BJ (cell line): ENCODE data around the gene TBC1D30. TPM values are rescaled to one million over a fixed set of nuclear protein-coding genes. Genes with fewer than 3 reads are reported as not detected.
"Not testable (repeated sequence)": the region's sequence is repeated elsewhere in the genome, so short reads cannot be mapped to it uniquely, and the experiment has no call there.

Source experiments
- CTCF ChIA-PET: fragments of 350-600 bp; formaldehyde crosslinking; extraction: SDS; loops from one replicate; lab custom pipeline; 2021; ENCODE audit warnings: antibody characterized with exemption, inconsistent platforms; lab: Yijun Ruan, JAX
- POLR2A ChIA-PET: fragments of 300-600 bp; sonication (Branson Sonifier 250); formaldehyde crosslinking; extraction: SDS; loops from one replicate; lab custom pipeline; 2021; ENCODE audit warnings: antibody characterized with exemption; lab: Charles Lee
- DNase-seq: peaks from one replicate; pipeline ENCODE4 v3.0.0-alpha.2; 2011; ENCODE audit warnings: low read depth
- H3K27me3 ChIP-seq: 2 replicates; pipeline ENCODE4 v1.6.0; 2011; ENCODE audit warnings: low read length; ENCODE audit not compliant: control insufficient read depth, insufficient read depth
- H3K36me3 ChIP-seq: 2 replicates; pipeline ENCODE4 v1.5.1; 2011; ENCODE audit warnings: low read length; ENCODE audit not compliant: control insufficient read depth, insufficient read depth
- H3K4me3 ChIP-seq: 2 replicates; pipeline ENCODE4 v1.5.1; 2011; ENCODE audit warnings: low read depth, mild to moderate bottlenecking, control low read depth, low read length
- polyA plus RNA-seq: library from polyadenylated mRNA; depleted of rRNA; stranded (reverse); fragments of >200 nt; gene quantifications from 2 replicates; pipeline ENCODE4 v1.2.3, GENCODE V29; 2011
- TF ChIP-seq, protein P1 (sequence below): IDR thresholded peaks from 2 replicates; pipeline ENCODE4 v1.5.1; 2011; ENCODE audit warnings: low read depth, mild to moderate bottlenecking, control low read depth, inconsistent platforms, low read length, moderate library complexity; ENCODE audit not compliant: insufficient read depth

The TBC1D30 gene
- polyA plus RNA-seq, 1 experiment: 0.22 TPM

DNA sequence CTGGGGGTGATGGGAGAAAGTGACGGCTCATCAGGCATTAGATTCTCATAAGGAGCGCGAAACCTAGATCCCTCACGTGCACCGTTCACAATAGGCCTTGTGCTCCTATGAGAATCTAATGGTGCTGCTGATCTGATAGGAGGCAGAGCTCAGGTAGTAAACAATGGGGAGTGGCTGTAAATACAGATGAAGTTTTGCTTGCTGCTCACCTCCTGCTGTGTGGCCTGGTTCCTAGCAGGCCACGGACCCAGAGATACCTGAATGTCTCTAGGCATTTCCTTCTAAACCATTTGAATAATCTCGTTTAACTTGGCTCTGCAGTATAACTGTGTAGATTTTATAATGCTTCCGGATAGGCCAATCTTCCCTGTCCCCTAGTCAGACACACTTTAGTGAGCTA is 13.0 kb downstream of the TBC1D30 start:
- CTCF ChIA-PET: interaction anchor here (1.4 kb wide), 1 partner anchor 20 kb away, joined by 5 read pairs; no protein-coding TSS in a partner anchor
- POLR2A ChIA-PET: no interaction called here
- no peak overlapping the region for H3K4me3 ChIP-seq
- DNase-seq: no peak
- TF ChIP-seq, protein P1, sequence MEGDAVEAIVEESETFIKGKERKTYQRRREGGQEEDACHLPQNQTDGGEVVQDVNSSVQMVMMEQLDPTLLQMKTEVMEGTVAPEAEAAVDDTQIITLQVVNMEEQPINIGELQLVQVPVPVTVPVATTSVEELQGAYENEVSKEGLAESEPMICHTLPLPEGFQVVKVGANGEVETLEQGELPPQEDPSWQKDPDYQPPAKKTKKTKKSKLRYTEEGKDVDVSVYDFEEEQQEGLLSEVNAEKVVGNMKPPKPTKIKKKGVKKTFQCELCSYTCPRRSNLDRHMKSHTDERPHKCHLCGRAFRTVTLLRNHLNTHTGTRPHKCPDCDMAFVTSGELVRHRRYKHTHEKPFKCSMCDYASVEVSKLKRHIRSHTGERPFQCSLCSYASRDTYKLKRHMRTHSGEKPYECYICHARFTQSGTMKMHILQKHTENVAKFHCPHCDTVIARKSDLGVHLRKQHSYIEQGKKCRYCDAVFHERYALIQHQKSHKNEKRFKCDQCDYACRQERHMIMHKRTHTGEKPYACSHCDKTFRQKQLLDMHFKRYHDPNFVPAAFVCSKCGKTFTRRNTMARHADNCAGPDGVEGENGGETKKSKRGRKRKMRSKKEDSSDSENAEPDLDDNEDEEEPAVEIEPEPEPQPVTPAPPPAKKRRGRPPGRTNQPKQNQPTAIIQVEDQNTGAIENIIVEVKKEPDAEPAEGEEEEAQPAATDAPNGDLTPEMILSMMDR: no peak
- H3K36me3 ChIP-seq: no peaks in the 10 kb centered on the region
- peaks cover 2% of the 10 kb centered on the region; the same call in 1 of the 2 replicates for H3K27me3 ChIP-seq

DNA sequence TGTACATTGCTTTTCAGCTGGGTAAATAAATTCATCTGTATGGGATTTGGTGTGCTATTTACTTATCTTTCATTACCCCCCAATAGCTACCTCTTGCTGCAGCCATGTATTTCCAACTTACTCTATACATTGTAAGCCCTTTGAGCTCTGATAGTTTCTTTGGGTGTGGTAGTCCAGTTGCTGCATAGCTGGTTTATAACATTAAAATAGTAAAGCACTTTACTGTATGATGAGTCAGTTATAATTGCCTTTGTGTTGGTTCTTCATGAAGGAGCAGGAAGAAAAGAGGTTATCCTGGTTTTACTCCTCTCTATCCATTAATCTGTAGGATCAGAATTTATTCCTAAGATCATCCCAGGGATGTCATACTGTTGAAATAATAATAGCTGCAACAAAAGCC is 15.7 kb downstream of the TBC1D30 start:
- Histone ChIP-seq H3K27me3 (peaks cover 2% of the 10 kb centered on the region; the same call in 1 of the 2 replicates), H3K4me3 (no peak overlapping the region), H3K36me3 (no peaks in the 10 kb centered on the region)
- ChIA-PET CTCF (no interaction called here), POLR2A (no interaction called here)
- DNase-seq: no peak
- TF ChIP-seq, protein P1: no peak

DNA sequence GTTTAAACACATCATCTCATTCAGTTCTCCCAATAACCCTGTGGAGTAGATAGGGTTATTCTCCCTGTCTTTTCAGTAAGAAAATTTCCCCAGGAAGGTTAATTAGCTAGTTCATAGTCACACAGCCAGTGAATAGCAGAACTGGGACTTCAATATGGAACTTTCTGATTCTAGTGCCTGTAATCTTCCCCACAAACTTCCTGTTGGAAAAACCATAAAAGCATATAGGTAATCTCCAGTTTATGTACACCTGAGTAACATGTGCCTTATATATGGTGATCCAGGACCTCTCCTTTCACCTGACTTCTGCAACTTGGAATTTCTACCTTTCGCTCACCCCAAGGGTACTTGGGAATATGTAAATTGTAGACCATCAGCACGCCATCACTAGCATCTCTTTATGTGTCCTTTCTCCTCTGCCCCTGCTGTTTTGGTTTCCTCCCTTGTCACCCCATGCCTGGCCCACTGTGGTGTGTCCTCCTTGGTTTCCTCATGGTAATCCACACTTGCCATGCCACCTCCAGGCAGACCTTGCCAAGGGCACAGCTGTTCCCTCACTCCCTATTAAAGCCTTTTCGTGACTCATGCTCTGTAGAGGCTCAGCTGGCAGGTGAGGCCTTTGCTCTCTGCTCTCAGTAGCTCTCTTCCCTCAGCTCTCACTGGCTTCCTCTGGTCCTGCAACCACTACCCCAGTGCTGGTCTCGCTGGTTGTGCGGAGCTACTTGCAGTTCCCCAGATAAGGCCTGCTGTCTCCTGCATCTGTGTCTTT is 16.7 kb downstream of the TBC1D30 start:
- CTCF ChIA-PET: no interaction called here

DNA sequence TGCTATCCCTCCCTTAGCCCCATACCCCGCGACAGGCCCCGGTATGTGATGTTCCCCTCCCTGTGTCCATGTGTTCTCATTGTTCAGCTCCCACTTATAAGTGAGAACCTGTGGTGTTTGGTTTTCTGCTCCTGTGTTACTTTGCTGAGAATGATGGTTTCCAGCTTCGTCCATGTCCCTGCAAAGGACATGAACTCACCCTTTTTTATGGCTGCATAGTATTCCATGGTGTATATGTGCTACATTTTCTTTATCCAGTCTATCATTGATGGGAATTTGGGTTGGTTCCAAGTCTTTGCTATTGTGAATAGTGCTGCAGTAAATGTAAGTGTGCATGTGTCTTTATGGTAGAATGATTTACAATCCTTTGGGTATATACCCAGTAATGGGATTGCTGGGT is 24.0 kb downstream of the TBC1D30 start:
- H3K4me3 ChIP-seq, H3K27me3 ChIP-seq, H3K36me3 ChIP-seq, DNase-seq, POLR2A ChIA-PET, CTCF ChIA-PET: not testable (repeated sequence)

More for the DNA sequence above, 16.7 kb downstream of the TBC1D30 start:
- TF ChIP-seq, protein P1: no peak
- Histone ChIP-seq H3K36me3 (no peaks in the 10 kb centered on the region), H3K4me3 (no peak overlapping the region), H3K27me3 (peaks cover 2% of the 10 kb centered on the region; the same call in 1 of the 2 replicates)
- DNase-seq: no peak
- POLR2A ChIA-PET: no interaction called here

DNA sequence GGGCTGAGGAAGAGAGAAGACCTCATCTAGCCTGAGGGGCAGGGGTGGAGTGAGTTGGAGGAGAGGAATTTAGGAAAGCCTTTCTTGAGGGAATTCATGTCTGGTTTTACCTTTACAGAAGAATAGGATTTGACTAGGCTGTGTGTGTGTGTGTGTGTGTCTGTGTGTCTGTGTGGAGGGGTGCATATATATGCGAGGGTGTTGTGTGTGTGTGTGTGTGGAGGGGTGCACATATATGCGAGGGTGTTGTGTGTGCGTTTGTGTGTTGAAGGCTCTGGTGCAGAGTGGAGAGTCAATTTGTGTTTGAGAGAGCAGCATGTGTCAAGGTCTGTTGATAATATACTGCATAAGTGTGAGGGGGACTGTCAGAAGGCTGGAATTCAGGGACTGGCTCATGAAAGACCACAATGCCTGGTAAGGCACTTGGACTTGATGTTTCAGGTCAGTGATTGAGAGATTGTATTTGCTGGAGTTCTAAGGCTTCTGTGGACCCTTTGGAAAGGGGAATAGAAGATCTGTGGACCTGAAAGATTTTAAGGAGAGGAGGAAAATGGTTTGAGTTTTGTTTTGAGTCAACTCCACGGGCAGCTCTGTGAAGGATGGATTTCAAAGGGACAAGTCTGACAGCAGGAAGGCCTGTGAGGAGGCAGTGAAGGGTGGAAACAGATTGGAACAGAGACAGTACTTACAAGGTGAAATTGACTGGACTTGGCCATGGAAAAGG is 34.6 kb downstream of the TBC1D30 start:
- POLR2A ChIA-PET: no interaction called here
- Histone ChIP-seq H3K4me3 (no peak overlapping the region), H3K36me3 (no peaks in the 10 kb centered on the region), H3K27me3 (peaks cover 4% of the 10 kb centered on the region)
- TF ChIP-seq, protein P1: no peak
- CTCF ChIA-PET: no interaction called here
- no peak for DNase-seq
